Activated CD8-positive, alpha-beta memory T cell treated with anti-CD3 and anti-CD28 coated beads, Interleukin-2, amount 50 U/mL, for 1 hour (primary cell): ENCODE data around the gene TINAGL1.

Source experiments
- DNase-seq: peaks from one replicate; pipeline ENCODE4 v3.0.0-alpha.2; 2020; ENCODE audit errors: extremely low read depth

The TINAGL1 gene

DNA sequence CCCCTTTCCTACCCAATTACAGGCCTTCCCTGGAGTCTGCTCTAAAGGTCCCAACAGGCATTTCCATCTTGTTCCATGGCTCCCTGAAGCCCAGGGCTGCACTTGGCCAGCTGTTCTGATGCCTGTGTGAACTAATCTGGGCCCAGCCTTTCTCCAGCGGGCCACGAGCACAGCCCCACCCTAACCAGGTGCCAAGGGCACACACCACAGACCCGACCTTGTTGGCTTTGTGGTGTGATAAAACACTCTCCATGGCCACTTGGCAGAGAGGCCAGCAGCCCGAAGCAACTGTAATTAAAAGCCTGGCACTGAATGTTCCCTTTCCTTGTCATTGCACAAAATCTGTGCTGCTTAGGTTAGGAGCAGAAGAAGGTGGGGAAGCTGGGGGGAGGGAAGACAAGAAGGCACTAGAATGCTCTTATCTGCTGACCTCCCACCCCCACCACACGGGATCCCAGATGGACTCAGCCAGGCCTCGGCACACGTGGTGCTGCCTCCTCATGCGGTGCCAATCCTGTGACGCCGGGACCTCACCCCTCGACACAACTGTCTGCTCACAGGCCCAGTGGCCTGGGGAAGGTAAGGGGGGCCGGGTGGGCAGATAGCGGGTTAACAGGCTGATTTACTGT, 51.1 kb downstream of the TINAGL1 start:
- DNase-seq, result no peak

DNA sequence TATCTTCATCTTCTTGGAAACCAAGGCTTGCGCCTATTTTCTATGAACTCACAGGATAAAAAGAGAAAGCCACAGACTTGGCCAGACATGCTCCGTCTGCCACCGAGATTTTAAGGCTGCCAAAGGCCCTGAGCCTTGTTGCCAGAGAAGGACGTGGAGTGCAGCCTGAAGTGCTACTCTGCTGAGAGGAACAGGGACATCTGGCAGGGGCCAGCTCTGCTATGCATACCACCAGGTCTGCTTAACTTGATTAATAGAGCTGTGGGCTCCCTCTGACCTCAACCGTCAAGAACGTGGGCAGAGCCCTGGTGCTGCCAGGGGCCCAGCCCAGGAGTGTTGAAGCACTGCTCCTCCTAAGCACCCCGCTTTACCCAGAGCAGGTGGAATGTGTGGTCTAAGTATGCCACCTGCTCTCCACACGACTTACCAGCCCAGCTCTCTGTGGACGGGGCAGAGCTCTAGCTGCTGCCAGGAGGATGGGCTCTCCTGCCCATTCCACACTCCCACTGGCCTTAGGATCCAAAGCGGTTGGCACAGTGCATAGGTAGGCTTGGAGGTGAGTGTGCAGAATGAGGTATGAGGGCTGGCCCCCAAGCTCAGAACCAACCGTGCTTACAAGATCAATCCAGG, 51.7 kb downstream of the TINAGL1 start:
- no peak for DNase-seq

- no peak for DNase-seq
Measured at GRCh38 chr1:31628931-31629556, 52.7 kb downstream of the TINAGL1 start.

DNA sequence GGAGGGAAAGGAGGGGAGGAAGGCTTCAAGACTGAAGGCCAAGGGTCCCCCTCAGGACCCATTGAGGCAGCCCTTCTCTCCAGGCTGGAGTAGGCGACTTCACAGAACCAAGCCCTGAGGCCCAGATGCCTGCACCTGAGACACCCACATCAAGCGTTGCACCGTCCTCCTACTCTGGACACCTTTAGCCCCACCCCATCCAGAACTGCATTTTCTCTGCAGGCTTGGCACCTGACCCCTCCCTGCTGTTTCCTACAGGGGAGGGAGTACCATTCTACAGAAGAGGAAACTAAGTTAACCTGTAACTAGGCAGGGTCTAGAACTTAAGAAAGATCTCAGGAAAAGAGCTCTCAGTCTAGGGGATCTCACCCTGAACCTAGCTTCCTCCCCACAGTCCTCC, 56.3 kb downstream of the TINAGL1 start:
- DNase-seq, result no peak

DNA sequence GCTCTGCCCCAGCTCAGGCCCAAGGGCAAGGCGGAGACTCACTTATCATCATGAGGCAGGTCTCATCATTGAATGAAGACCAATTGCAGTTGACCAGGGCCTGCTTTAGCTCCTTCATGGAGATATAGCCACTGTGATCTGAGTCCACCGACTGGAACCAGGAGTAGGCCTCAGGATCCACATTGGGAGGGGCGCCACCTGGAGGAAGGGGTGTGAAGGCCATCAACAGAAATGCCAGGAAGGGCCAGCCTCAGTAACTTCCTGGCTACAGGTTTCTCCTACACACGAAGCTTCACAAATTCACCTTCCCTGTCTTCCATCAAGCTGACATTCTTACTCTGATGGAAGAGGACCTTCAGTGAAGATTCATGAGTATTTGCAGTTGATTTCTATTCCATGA, 56.8 kb downstream of the TINAGL1 start:
- no peak for DNase-seq
